PFSK-1 (cell line): ENCODE measurements around the gene TAF1C.

ENCODE experiments used
- FOXP2 ChIP-seq: optimal IDR thresholded peaks from 2 replicates; pipeline ENCODE3; 2011; ENCODE audit warnings: borderline replicate concordance, control low read depth, inconsistent platforms; ENCODE audit not compliant: insufficient read depth; ENCODE audit errors: extremely low read length, extremely low read depth
- POLR2AphosphoS5 ChIP-seq: IDR thresholded peaks from 2 replicates; pipeline ENCODE4 v1.6.1; 2012; ENCODE audit warnings: low read depth, mild to moderate bottlenecking, control low read depth, low read length, moderate library complexity
- SIN3A ChIP-seq: IDR thresholded peaks from 2 replicates; pipeline ENCODE4 v1.6.1; 2012; ENCODE audit warnings: mild to moderate bottlenecking, low read length, moderate library complexity, borderline replicate concordance; ENCODE audit not compliant: insufficient read depth
- TAF1 ChIP-seq: IDR thresholded peaks from 2 replicates; pipeline ENCODE4 v1.6.1; 2012; ENCODE audit warnings: low read length, control low read depth, borderline replicate concordance; ENCODE audit not compliant: insufficient read depth
- TF ChIP-seq, protein P1 (sequence below), 2 experiments: IDR thresholded peaks; 2 replicates each; pipeline versions ENCODE4 v1.6.1 to v1.8.0; 2011 to 2012; ENCODE audit warnings: low read depth in 2 of 2, low read length in 2 of 2, control low read depth in 1 of 2, inconsistent platforms in 1 of 2, mild to moderate bottlenecking in 1 of 2, moderate library complexity in 1 of 2; ENCODE audit not compliant: insufficient read depth in 1 of 2

TAF1C gene

DNA sequence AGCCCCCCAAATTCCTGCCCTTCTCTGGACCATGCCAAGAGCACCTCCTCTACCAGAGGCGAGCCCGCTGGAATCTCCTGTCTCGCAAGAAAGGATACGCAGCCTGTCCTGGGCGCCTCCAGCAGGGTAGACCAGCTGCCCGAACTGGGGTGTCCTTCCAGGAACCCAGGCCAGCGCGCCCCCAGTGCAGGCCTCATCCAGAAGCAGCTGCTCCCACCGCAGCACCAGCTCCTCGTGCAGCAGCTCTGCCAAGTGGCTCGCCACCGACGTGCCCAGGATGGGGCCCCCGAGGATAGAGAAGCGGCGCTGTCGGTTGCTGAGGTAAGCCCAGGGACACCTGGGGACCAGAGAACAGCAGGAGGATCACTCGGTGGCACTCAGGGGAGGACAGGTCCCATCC, 4.8 kb downstream of the TAF1C start:
- TF ChIP-seq, protein P1, sequence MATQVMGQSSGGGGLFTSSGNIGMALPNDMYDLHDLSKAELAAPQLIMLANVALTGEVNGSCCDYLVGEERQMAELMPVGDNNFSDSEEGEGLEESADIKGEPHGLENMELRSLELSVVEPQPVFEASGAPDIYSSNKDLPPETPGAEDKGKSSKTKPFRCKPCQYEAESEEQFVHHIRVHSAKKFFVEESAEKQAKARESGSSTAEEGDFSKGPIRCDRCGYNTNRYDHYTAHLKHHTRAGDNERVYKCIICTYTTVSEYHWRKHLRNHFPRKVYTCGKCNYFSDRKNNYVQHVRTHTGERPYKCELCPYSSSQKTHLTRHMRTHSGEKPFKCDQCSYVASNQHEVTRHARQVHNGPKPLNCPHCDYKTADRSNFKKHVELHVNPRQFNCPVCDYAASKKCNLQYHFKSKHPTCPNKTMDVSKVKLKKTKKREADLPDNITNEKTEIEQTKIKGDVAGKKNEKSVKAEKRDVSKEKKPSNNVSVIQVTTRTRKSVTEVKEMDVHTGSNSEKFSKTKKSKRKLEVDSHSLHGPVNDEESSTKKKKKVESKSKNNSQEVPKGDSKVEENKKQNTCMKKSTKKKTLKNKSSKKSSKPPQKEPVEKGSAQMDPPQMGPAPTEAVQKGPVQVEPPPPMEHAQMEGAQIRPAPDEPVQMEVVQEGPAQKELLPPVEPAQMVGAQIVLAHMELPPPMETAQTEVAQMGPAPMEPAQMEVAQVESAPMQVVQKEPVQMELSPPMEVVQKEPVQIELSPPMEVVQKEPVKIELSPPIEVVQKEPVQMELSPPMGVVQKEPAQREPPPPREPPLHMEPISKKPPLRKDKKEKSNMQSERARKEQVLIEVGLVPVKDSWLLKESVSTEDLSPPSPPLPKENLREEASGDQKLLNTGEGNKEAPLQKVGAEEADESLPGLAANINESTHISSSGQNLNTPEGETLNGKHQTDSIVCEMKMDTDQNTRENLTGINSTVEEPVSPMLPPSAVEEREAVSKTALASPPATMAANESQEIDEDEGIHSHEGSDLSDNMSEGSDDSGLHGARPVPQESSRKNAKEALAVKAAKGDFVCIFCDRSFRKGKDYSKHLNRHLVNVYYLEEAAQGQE (IDR thresholded peaks at IDR 0.05; ENCODE audit: insufficient read depth in 1 of 2, low read depth in 2 of 2, low read length in 2 of 2), result no peak
- TF ChIP-seq FOXP2 (no peak), POLR2AphosphoS5 (no peak), TAF1 (no peak), SIN3A (no peak)

DNA sequence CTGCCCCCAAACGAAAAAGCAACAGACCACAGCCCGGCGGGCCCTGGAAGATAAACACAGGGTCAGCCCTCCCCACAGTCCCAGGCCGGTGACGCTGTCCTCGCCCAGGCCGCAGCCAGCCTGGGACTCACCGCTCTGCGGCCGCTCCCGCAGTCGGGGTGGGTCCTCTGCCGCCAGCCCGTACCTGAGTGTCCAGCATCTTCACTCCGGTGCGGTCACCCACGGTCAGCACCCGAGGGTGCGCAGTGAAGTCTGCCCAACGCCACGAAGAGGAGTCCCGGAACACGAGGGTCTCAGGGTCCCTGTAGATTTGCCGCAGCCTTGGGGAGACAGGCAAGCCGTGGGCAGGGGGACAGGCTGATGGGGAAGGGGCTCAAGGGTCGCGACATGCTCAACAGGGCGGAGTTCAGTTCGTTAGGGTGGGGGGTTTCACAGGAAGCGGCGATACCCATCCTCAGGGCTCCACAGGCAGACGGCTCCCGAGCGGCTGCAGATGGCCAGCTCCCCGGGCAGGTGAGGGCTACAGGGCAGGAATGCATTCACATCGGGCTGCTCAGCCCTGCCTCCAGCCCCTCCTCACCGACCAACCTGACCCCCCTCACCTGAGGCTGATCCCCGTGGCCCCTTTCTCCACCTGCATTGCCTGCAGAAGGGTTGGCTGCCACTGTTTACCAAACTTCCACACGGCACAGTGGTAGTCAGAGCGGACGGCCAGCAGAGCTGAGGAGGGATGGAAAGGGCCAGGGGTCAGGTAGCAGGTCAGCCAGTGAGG, 5.5 kb downstream of the TAF1C start:
- TF ChIP-seq POLR2AphosphoS5 (no peak), FOXP2 (no peak), TAF1 (no peak)
- TF ChIP-seq, protein P1 (IDR thresholded peaks at IDR 0.05; ENCODE audit: insufficient read depth in 1 of 2, low read depth in 2 of 2, low read length in 2 of 2), result no peak

DNA sequence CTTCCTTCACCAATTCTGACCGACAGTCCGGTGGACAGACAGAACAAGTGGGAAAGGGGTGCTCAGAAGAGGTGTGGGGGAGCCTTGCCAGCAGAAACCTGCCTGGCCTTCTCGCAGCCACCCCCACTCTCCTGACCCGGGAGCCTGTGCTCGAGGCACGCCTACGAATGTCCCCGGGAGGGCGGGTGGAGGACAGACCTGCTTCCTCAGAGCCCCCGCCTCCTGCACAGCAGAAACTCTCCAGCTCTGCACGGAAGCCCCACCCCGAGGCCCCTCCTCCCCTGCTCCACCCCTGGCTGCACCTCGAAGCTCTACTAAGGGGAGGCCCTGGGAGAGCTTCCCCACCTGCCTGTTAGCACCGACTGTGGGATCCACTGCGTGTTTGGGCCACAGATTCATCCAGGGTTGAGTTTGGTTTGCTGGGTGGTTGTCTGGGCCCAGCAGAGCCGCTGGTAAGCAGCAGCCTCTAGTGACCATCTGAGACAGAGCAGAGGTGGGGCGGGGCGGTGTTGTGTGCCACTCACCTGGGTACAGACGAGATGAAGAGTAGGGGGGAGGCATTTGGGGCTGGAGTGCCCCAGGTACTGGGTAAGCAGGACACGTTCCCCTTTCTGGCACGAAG, 6.2 kb downstream of the TAF1C start:
- TF ChIP-seq FOXP2, result no peak
- no peak for TF ChIP-seq POLR2AphosphoS5
- no peak for TF ChIP-seq SIN3A
- no peak for TF ChIP-seq TAF1
- TF ChIP-seq, protein P1 (IDR thresholded peaks at IDR 0.05; ENCODE audit: insufficient read depth in 1 of 2, low read depth in 2 of 2, low read length in 2 of 2), result no peak

DNA sequence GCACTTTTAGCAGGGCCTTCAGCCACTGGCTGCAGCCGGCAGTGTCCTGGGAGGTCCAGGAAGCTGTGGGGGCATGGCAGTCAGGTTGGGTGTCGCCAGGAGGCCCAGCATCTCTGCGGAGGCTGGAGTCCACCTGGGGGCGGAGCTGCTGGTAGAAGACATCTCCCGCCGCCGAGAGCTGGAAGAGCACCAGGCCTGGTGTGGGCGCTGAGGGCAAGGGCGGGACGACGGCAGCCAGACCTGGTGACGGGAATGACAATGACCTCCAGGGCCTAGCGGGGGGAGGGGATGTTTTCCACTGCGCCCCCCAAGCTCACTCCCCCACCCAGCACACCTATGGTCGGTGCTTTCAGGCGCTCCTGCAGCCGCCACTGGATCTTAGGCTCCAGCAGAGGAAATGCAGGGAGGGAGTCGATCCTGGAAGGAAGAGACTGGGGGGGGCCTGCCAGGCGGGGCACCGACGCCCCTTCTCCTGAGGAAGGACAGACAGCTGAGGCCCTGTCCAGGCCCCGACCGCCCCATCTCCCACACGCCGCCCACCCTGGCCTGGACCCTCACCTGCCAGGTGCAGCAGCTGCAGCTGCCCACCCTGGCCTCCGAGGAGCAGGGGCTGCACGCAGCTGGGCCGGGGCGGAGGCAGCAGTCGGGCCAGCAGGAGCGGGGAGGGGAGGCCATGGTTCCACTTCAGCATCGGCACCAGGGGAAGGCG, 7.1 kb downstream of the TAF1C start:
- TF ChIP-seq FOXP2 (no peak), SIN3A (no peak), TAF1 (no peak), POLR2AphosphoS5 (no peak)
- TF ChIP-seq, protein P1 (IDR thresholded peaks at IDR 0.05; ENCODE audit: insufficient read depth in 1 of 2, low read depth in 2 of 2, low read length in 2 of 2), result no peak
